ENCODE results near the gene SLC9A5.

SLC9A5 gene

DNA sequence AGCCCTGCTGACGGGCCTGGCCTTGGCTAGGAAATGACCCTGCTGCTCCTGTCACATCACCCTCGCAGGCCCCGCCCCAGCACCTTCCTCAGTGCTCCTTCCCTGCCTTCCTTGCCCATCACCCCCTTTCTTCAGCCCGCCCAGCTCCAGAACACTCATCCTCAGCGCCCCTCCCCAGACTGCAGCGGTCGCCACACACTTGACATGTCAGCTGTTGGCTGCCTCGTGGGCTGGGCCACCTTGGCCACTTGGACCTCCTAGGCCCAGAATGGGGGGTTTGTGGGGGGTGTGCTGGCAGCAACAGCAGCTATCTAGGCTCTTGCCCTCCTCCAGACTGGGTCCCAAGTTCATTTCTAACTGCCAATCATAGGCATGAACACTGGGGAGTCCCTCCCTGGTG, 39.2 kb upstream of the SLC9A5 start:
- Histone ChIP-seq H3K27ac (ENCODE audit: low read depth, low read length) (no peak overlapping the region), H3K9me3 (ENCODE audit: insufficient read depth, low read depth, low read length) (peaks cover 2% of the 10 kb centered on the region), H3K36me3 (ENCODE audit: control insufficient read depth in 1 of 2, insufficient read depth in 2 of 2, low read length in 2 of 2) (no peaks in the 10 kb centered on the region), H3K4ac (ENCODE audit: low read depth, low read length) (no peak overlapping the region), H3K23ac (ENCODE audit: low read length) (no peak overlapping the region), H3K27me3 (ENCODE audit: insufficient read depth, low read length) (no peaks in the 10 kb centered on the region), H2AFZ (ENCODE audit: insufficient read depth, low read length, poor library complexity) (no peak overlapping the region), H3K18ac (ENCODE audit: low read length) (no peak overlapping the region), H3K4me1 (ENCODE audit: control insufficient read depth in 1 of 2, insufficient read depth in 2 of 2, low read length in 2 of 2) (peaks cover 30 to 35% of the 10 kb centered on the region in 2 experiments), H3K14ac (ENCODE audit: low read length) (no peak overlapping the region), H3K4me3 (ENCODE audit: low read depth, low read length) (no peak overlapping the region), H4K12ac (ENCODE audit: low read depth, low read length) (no peak overlapping the region), H3K9ac (ENCODE audit: low read length) (no peak overlapping the region), H2BK5ac (ENCODE audit: low read depth, low read length, poor library complexity) (no peak overlapping the region), H2AK5ac (ENCODE audit: low read length) (peak overlapping the region; percentile 22), H4K8ac (ENCODE audit: low read depth, low read length) (no peak overlapping the region), H2BK120ac (ENCODE audit: insufficient read depth, low read length, poor library complexity) (no peak overlapping the region), H3K4me2 (ENCODE audit: low read length) (no peak overlapping the region), H3K79me2 (ENCODE audit: control insufficient read depth, insufficient read depth, low read length, poor library complexity) (peaks cover 2% of the 10 kb centered on the region), H3K79me1 (ENCODE audit: low read length) (peaks cover 15% of the 10 kb centered on the region), H2BK12ac (ENCODE audit: low read length) (no peak overlapping the region), H4K91ac (ENCODE audit: low read depth, low read length) (no peak overlapping the region)
- DNase-seq, result no peak
- no CpG with 5 or more reads among the region's 8 CpGs for WGBS (ENCODE audit: extremely low coverage, insufficient coverage, insufficient read length)

DNA sequence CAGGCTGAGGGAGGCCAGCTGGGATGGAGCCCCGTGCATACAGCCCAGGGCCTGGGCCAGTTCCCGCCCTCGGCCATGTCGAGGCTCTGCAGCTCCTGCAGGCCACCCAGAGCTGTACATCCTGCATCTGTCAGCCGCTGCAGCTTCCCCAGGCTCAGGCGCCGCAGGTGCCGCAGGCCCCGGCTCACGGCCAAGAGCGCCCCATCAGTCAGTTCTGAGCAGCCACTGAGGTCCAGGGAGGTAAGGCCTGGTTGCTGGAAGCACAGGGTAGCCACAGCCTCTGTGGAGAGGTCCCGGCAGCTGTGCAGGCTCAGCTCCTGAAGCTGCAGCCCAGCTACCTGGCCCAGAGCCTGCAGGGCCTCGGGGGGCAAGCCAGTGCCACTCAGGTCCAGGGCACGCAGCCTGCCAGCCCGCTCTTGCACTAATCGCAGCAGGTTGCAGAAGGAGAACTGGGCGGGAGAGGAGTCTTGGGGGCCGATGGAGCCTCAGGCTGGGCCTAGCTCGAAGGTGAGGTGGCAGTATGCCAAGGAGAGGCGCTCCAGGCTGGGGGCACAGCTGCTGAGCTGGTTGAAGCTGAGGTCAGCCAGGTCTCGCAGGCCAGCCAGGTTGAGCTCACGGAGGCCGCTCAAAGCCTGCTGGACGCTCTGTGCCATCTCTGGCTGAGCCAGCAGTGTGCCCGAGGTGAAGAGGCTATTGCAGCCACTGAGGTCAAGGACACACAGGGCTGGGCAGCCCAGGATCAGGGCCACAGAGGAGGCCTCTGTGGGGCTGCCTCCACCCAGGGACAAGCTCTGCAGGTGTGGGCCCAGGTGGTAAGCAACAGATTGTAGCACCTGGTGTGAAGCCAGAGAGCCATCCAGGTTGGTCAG, 38.5 kb upstream of the SLC9A5 start:
- Histone ChIP-seq H3K9ac (ENCODE audit: low read length) (no peak overlapping the region), H2AK5ac (ENCODE audit: low read length) (no peak overlapping the region), H3K79me2 (ENCODE audit: control insufficient read depth, insufficient read depth, low read length, poor library complexity) (peaks cover 2% of the 10 kb centered on the region), H3K9me3 (ENCODE audit: insufficient read depth, low read depth, low read length) (peaks cover 2% of the 10 kb centered on the region), H3K14ac (ENCODE audit: low read length) (no peak overlapping the region), H2BK12ac (ENCODE audit: low read length) (no peak overlapping the region), H3K4me2 (ENCODE audit: low read length) (no peak overlapping the region), H3K36me3 (ENCODE audit: control insufficient read depth in 1 of 2, insufficient read depth in 2 of 2, low read length in 2 of 2) (no peaks in the 10 kb centered on the region), H2AFZ (ENCODE audit: insufficient read depth, low read length, poor library complexity) (no peak overlapping the region), H3K4me3 (ENCODE audit: low read depth, low read length) (no peak overlapping the region), H2BK5ac (ENCODE audit: low read depth, low read length, poor library complexity) (no peak overlapping the region), H4K12ac (ENCODE audit: low read depth, low read length) (no peak overlapping the region), H3K27me3 (ENCODE audit: insufficient read depth, low read length) (no peaks in the 10 kb centered on the region), H3K27ac (ENCODE audit: low read depth, low read length) (no peak overlapping the region), H3K4ac (ENCODE audit: low read depth, low read length) (no peak overlapping the region), H4K91ac (ENCODE audit: low read depth, low read length) (no peak overlapping the region), H3K18ac (ENCODE audit: low read length) (no peak overlapping the region), H3K4me1 (ENCODE audit: control insufficient read depth in 1 of 2, insufficient read depth in 2 of 2, low read length in 2 of 2) (peaks cover 30 to 35% of the 10 kb centered on the region in 2 experiments), H4K8ac (ENCODE audit: low read depth, low read length) (no peak overlapping the region), H2BK120ac (ENCODE audit: insufficient read depth, low read length, poor library complexity) (no peak overlapping the region), H3K79me1 (ENCODE audit: low read length) (peaks cover 15% of the 10 kb centered on the region), H3K23ac (ENCODE audit: low read length) (no peak overlapping the region)
- no CpG with 5 or more reads among the region's 25 CpGs for WGBS (ENCODE audit: extremely low coverage, insufficient coverage, insufficient read length)
- no peak for DNase-seq

DNA sequence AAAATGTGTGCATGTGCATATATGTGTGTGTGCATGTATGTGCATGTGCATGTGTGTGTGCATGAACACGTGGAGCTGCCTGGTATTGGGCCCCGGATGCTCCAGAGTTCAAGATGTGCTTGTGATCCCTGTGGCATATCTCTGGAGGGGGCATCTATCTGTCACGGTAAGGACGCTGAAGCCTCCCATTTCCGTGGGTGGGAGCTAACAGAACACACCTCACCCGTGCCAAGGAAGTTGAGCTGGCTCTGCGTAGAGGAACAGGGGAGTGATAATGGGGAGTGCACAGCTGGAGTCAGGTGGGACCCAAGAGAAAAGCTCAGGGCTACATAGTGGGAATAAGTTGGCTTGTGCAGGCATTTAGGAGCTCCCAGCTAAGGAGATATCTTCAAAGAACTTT, 37.1 kb upstream of the SLC9A5 start:
- no peaks in the 10 kb centered on the region for H3K27me3 ChIP-seq (ENCODE audit: insufficient read depth, low read length)
- WGBS (ENCODE audit: extremely low coverage, insufficient coverage, insufficient read length), result no CpG with 5 or more reads among the region's 7 CpGs
- no peak overlapping the region for H4K8ac ChIP-seq (ENCODE audit: low read depth, low read length)
- no peak overlapping the region for H3K4me2 ChIP-seq (ENCODE audit: low read length)
- H3K4me3 ChIP-seq (ENCODE audit: low read depth, low read length), result no peak overlapping the region
- no peak overlapping the region for H3K23ac ChIP-seq (ENCODE audit: low read length)
- peaks cover 2% of the 10 kb centered on the region for H3K79me2 ChIP-seq (ENCODE audit: control insufficient read depth, insufficient read depth, low read length, poor library complexity)
- DNase-seq, result no peak
- H3K9me3 ChIP-seq (ENCODE audit: insufficient read depth, low read depth, low read length), result peaks cover 2% of the 10 kb centered on the region
- H3K36me3 ChIP-seq (ENCODE audit: control insufficient read depth in 1 of 2, insufficient read depth in 2 of 2, low read length in 2 of 2), result no peaks in the 10 kb centered on the region
- no peak overlapping the region for H3K4ac ChIP-seq (ENCODE audit: low read depth, low read length)
- no peak overlapping the region for H2AK5ac ChIP-seq (ENCODE audit: low read length)
- no peak overlapping the region for H3K14ac ChIP-seq (ENCODE audit: low read length)
- no peak overlapping the region for H3K9ac ChIP-seq (ENCODE audit: low read length)
- H3K27ac ChIP-seq (ENCODE audit: low read depth, low read length), result no peak overlapping the region
- H2BK5ac ChIP-seq (ENCODE audit: low read depth, low read length, poor library complexity), result no peak overlapping the region
- peaks cover 12% of the 10 kb centered on the region for H3K79me1 ChIP-seq (ENCODE audit: low read length)
- no peak overlapping the region for H2AFZ ChIP-seq (ENCODE audit: insufficient read depth, low read length, poor library complexity)
- no peak overlapping the region for H3K18ac ChIP-seq (ENCODE audit: low read length)
- H4K91ac ChIP-seq (ENCODE audit: low read depth, low read length), result no peak overlapping the region
- no peak overlapping the region for H2BK120ac ChIP-seq (ENCODE audit: insufficient read depth, low read length, poor library complexity)
- H3K4me1 ChIP-seq (ENCODE audit: control insufficient read depth in 1 of 2, insufficient read depth in 2 of 2, low read length in 2 of 2), result peaks cover 25 to 30% of the 10 kb centered on the region in 2 experiments
- H4K12ac ChIP-seq (ENCODE audit: low read depth, low read length), result no peak overlapping the region
- no peak overlapping the region for H2BK12ac ChIP-seq (ENCODE audit: low read length)

DNA sequence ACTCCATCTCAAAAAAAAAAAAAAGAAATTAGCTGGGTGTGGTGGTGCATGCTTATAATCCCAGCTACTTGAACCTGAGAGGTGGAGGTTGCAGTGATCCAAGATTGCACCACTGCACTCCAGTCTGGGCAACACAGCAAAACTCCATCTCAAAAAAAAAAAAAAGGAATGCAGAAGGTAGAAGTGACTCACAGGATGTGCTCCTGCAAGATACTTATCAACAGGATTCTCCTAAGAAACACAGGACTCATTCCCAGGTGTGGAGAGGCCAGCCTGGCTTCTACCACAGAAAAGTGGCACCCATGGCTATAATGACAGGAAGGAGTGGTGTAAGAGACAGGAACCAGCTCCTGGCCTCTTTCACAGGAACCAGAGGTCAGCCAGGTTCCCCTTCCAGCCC, 36.0 kb upstream of the SLC9A5 start:
- no peak overlapping the region for H4K8ac ChIP-seq (ENCODE audit: low read depth, low read length)
- H3K4ac ChIP-seq (ENCODE audit: low read depth, low read length), result no peak overlapping the region
- H2BK120ac ChIP-seq (ENCODE audit: insufficient read depth, low read length, poor library complexity), result no peak overlapping the region
- H3K27me3 ChIP-seq (ENCODE audit: insufficient read depth, low read length), result no peaks in the 10 kb centered on the region
- no peak overlapping the region for H3K23ac ChIP-seq (ENCODE audit: low read length)
- H3K4me2 ChIP-seq (ENCODE audit: low read length), result peak overlapping the region; percentile 1
- H2BK5ac ChIP-seq (ENCODE audit: low read depth, low read length, poor library complexity), result no peak overlapping the region
- H3K4me1 ChIP-seq (ENCODE audit: control insufficient read depth in 1 of 2, insufficient read depth in 2 of 2, low read length in 2 of 2), result peaks cover 14 to 19% of the 10 kb centered on the region in 2 experiments
- H3K9me3 ChIP-seq (ENCODE audit: insufficient read depth, low read depth, low read length), result peaks cover 2% of the 10 kb centered on the region
- DNase-seq, result peak; percentile 66 to 84
- H3K79me1 ChIP-seq (ENCODE audit: low read length), result peaks cover 6% of the 10 kb centered on the region
- H2AFZ ChIP-seq (ENCODE audit: insufficient read depth, low read length, poor library complexity), result no peak overlapping the region
- peaks cover 2% of the 10 kb centered on the region for H3K79me2 ChIP-seq (ENCODE audit: control insufficient read depth, insufficient read depth, low read length, poor library complexity)
- H3K4me3 ChIP-seq (ENCODE audit: low read depth, low read length), result no peak overlapping the region
- no peak overlapping the region for H3K18ac ChIP-seq (ENCODE audit: low read length)
- no peak overlapping the region for H3K14ac ChIP-seq (ENCODE audit: low read length)
- no peak overlapping the region for H4K91ac ChIP-seq (ENCODE audit: low read depth, low read length)
- H3K9ac ChIP-seq (ENCODE audit: low read length), result no peak overlapping the region
- no peak overlapping the region for H2BK12ac ChIP-seq (ENCODE audit: low read length)
- no peak overlapping the region for H4K12ac ChIP-seq (ENCODE audit: low read depth, low read length)
- peak overlapping the region; percentile 72 for H3K27ac ChIP-seq (ENCODE audit: low read depth, low read length)
- no peak overlapping the region for H2AK5ac ChIP-seq (ENCODE audit: low read length)
- no peaks in the 10 kb centered on the region for H3K36me3 ChIP-seq (ENCODE audit: control insufficient read depth in 1 of 2, insufficient read depth in 2 of 2, low read length in 2 of 2)
